HEK293T (cell line): ENCODE data around the gene AGL.
"Not testable (repeated sequence)": the region's sequence is repeated elsewhere in the genome, so short reads cannot be mapped to it uniquely, and the experiment has no call there.

ENCODE experiments used
- CTCF ChIA-PET: fragments of 350-600 bp; formaldehyde crosslinking; extraction: SDS; loops from one replicate; lab custom pipeline; 2021; ENCODE audit warnings: antibody characterized with exemption, inconsistent platforms; lab: Yijun Ruan, JAX
- POLR2A ChIA-PET: fragments of 350-600 bp; formaldehyde crosslinking; extraction: SDS; loops from one replicate; lab custom pipeline; 2020; ENCODE audit warnings: antibody characterized with exemption, inconsistent platforms; lab: Yijun Ruan, JAX
- DNase-seq: peaks from one replicate; pipeline ENCODE4 v3.0.0; 2012; ENCODE audit warnings: mixed read lengths; ENCODE audit errors: extremely low spot score
- ARNT ChIP-seq: fragments of 450-650 bp; IDR thresholded peaks from 2 replicates; pipeline ENCODE4 v1.6.1; 2017; ENCODE audit warnings: mild to moderate bottlenecking
- BHLHE40 ChIP-seq: fragments of 450-650 bp; IDR thresholded peaks from 2 replicates; pipeline ENCODE4 v1.6.1; 2016; ENCODE audit warnings: mild to moderate bottlenecking, moderate library complexity, borderline replicate concordance
- CTBP1 ChIP-seq: fragments of 450-650 bp; IDR thresholded peaks from 2 replicates; pipeline ENCODE4 v1.6.1; 2016; ENCODE audit warnings: borderline replicate concordance
- ELF4 ChIP-seq: fragments of 450-650 bp; IDR thresholded peaks from 2 replicates; pipeline ENCODE4 v1.6.1; 2017; ENCODE audit warnings: antibody characterized with exemption
- FOXA1 ChIP-seq: fragments of 450-650 bp; IDR thresholded peaks from 2 replicates; pipeline ENCODE4 v1.6.1; 2016; ENCODE audit warnings: mild to moderate bottlenecking
- FOXK2 ChIP-seq: fragments of 450-650 bp; IDR thresholded peaks from 2 replicates; pipeline ENCODE4 v1.6.1; 2016; ENCODE audit warnings: mild to moderate bottlenecking
- HDGF ChIP-seq: fragments of 450-650 bp; IDR thresholded peaks from 2 replicates; pipeline ENCODE4 v1.6.1; 2017; ENCODE audit warnings: antibody characterized with exemption, borderline replicate concordance
- L3MBTL2 ChIP-seq: fragments of 450-650 bp; conservative IDR thresholded peaks from 2 replicates; pipeline ENCODE4 v1.6.1; 2016; ENCODE audit warnings: mild to moderate bottlenecking
- LEF1 ChIP-seq: fragments of 450-650 bp; IDR thresholded peaks from 2 replicates; pipeline ENCODE4 v1.6.1; 2017; ENCODE audit warnings: mild to moderate bottlenecking, borderline replicate concordance
- NFRKB ChIP-seq: fragments of 450-650 bp; IDR thresholded peaks from 2 replicates; pipeline ENCODE4 v1.6.1; 2016; ENCODE audit warnings: mild to moderate bottlenecking, moderate library complexity
- SP1 ChIP-seq: fragments of 450-650 bp; IDR thresholded peaks from 2 replicates; pipeline ENCODE4 v1.6.1; 2017
- SUZ12 ChIP-seq: fragments of 450-650 bp; IDR thresholded peaks from 2 replicates; pipeline ENCODE4 v1.6.1; 2016; ENCODE audit warnings: mild to moderate bottlenecking
- TARDBP ChIP-seq: fragments of 450-650 bp; IDR thresholded peaks from 2 replicates; pipeline ENCODE4 v1.6.1; 2016
- ZNF384 ChIP-seq: fragments of 450-650 bp; IDR thresholded peaks from 2 replicates; pipeline ENCODE4 v1.6.1; 2016
- TF ChIP-seq, protein P1 (sequence below): fragments of 450-650 bp; IDR thresholded peaks from 2 replicates; pipeline ENCODE4 v1.6.1; 2016

Gene AGL

GRCh38 chr1:99886179-99886578 is 36.0 kb downstream of the AGL start:
- ChIA-PET CTCF (no interaction called here), POLR2A (no interaction called here)
- no peak for TF ChIP-seq CTBP1
- no peak for TF ChIP-seq FOXK2
- TF ChIP-seq SP1: no peak
- no peak for TF ChIP-seq TARDBP
- TF ChIP-seq ELF4: no peak
- no peak for TF ChIP-seq FOXA1
- DNase-seq: no peak

DNA sequence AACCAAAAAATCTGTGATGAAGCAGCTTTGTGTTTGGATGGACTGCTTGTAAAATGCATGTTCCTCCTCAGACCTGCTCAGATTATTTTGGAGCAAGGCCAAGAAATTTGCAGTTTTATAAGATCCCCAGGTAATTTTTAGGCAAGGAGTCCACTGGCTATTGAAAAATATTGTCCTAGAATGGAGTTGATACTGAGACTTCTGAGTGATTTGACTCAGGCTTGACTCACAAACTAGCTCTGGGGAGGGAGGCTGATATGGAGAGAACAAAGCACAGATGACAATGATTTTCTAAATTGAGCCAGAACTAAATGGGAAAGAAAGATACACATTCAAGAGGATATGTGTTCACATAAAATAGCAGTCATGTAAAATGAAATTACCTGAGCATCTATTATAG is 36.7 kb downstream of the AGL start:
- POLR2A ChIA-PET: no interaction called here
- no peak for TF ChIP-seq HDGF
- TF ChIP-seq, protein P1, sequence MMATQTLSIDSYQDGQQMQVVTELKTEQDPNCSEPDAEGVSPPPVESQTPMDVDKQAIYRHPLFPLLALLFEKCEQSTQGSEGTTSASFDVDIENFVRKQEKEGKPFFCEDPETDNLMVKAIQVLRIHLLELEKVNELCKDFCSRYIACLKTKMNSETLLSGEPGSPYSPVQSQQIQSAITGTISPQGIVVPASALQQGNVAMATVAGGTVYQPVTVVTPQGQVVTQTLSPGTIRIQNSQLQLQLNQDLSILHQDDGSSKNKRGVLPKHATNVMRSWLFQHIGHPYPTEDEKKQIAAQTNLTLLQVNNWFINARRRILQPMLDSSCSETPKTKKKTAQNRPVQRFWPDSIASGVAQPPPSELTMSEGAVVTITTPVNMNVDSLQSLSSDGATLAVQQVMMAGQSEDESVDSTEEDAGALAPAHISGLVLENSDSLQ: no peak
- no peak for TF ChIP-seq NFRKB
- TF ChIP-seq LEF1: no peak
- TF ChIP-seq ZNF384: no peak
- CTCF ChIA-PET: no interaction called here
- no peak for DNase-seq

GRCh38 chr1:99887890-99888289 is 37.7 kb downstream of the AGL start:
- no peak for DNase-seq
- TF ChIP-seq, protein P1: no peak
- TF ChIP-seq NFRKB (no peak), FOXA1 (no peak), ZNF384 (no peak), FOXK2 (no peak), HDGF (no peak)
- POLR2A ChIA-PET: no interaction called here
- CTCF ChIA-PET: no interaction called here

- ChIA-PET CTCF (no interaction called here), POLR2A (no interaction called here)
- no peak for DNase-seq
These were observed 41.8 kb downstream of the AGL start for GRCh38 chr1:99891997-99892396.

DNA sequence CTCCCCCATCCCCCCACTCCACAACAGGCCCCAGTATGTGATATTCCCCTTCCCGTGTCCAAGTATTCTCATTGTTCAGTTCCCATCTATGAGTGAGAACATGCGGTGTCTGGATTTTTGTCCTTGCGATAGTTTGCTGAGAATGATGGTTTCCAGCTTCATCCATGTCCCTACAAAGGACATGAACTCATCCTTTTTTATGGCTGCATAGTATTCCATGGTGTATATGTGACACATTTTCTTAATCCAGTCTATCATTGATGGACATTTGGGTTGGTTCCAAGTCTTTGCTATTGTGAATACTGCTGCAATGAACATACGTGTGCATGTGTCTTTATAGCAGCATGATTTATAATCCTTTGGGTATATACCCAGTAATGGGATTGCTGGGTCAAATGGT is 53.1 kb downstream of the AGL start:
- CTCF ChIA-PET, POLR2A ChIA-PET, DNase-seq: not testable (repeated sequence)

More at GRCh38 chr1:99891997-99892396, 41.8 kb downstream of the AGL start:
- no peak for TF ChIP-seq LEF1
- no peak for TF ChIP-seq HDGF

GRCh38 chr1:99906535-99906934 is 56.4 kb downstream of the AGL start:
- POLR2A ChIA-PET: no interaction called here
- TF ChIP-seq NFRKB (no peak), BHLHE40 (no peak), SUZ12 (no peak), HDGF (no peak), L3MBTL2 (no peak)
- TF ChIP-seq, protein P1: no peak
- CTCF ChIA-PET: no interaction called here
- DNase-seq: no peak

GRCh38 chr1:99917214-99917613 is 67.1 kb downstream of the AGL start:
- POLR2A ChIA-PET: no interaction called here
- no peak for TF ChIP-seq HDGF
- TF ChIP-seq TARDBP: no peak
- TF ChIP-seq NFRKB: no peak
- TF ChIP-seq ARNT: no peak
- TF ChIP-seq FOXK2: no peak
- TF ChIP-seq FOXA1: no peak
- no peak for TF ChIP-seq BHLHE40
- no peak for TF ChIP-seq SUZ12
- TF ChIP-seq ELF4: no peak
- no peak for TF ChIP-seq SP1
- CTCF ChIA-PET: no interaction called here
- no peak for DNase-seq

- POLR2A ChIA-PET: no interaction called here
- CTCF ChIA-PET: no interaction called here
- TF ChIP-seq FOXK2 (no peak), LEF1 (no peak), SP1 (no peak), CTBP1 (no peak), BHLHE40 (no peak), FOXA1 (no peak), L3MBTL2 (no peak), TARDBP (no peak), SUZ12 (no peak), ELF4 (no peak), ZNF384 (no peak), HDGF (no peak), NFRKB (no peak)
- TF ChIP-seq, protein P1: no peak
- no peak for DNase-seq
These were observed 69.1 kb downstream of the AGL start for GRCh38 chr1:99919220-99919619.
